H1 (cell line): Measurements from ENCODE around the gene PTEN. TPM values are rescaled to one million over a fixed set of nuclear protein-coding genes. Genes with fewer than 3 reads are reported as not detected.

Experiments
- CTCF ChIA-PET: fragments of 300-600 bp; sonication (Branson Sonifier 250); formaldehyde crosslinking; loops from one replicate; lab custom pipeline; 2021; ENCODE audit not compliant: partially characterized antibody; lab: Charles Lee
- POLR2A ChIA-PET: fragments of 300-600 bp; sonication (Branson Sonifier 250); formaldehyde crosslinking; loops from one replicate; lab custom pipeline; 2021; ENCODE audit warnings: inconsistent platforms; ENCODE audit not compliant: partially characterized antibody; lab: Charles Lee
- DNase-seq, 2 experiments: peaks; one replicate each; pipeline versions ENCODE4 v3.0.0 to v3.0.0-alpha.2; 2010 to 2022; ENCODE audit warnings: low spot score in 2 of 2, low read depth in 1 of 2, mixed read lengths in 1 of 2
- FAIRE-seq: peaks from 2 replicates; lab custom pipeline; 2011; peaks lifted over from hg19 to GRCh38; lab: Jason Lieb, UNC
- H2AFZ ChIP-seq: 2 replicates; pipeline ENCODE4 v1.8.1; 2012; ENCODE audit warnings: low read length, inconsistent platforms
- H2AK5ac ChIP-seq: 2 replicates; pipeline ENCODE4 v1.6.1; 2013; ENCODE audit warnings: low read depth, low read length
- H2BK120ac ChIP-seq: replicated peaks from 2 replicates; pipeline ENCODE3; 2013; ENCODE audit warnings: low read depth, low read length, inconsistent platforms
- H2BK12ac ChIP-seq: 2 replicates; pipeline ENCODE4 v1.6.1; 2013; ENCODE audit warnings: low read depth, low read length
- H2BK15ac ChIP-seq: 2 replicates; pipeline ENCODE4 v1.6.1; 2013; ENCODE audit warnings: low read length
- H2BK20ac ChIP-seq: 2 replicates; pipeline ENCODE4 v1.6.1; 2013; ENCODE audit warnings: low read length
- H2BK5ac ChIP-seq: 2 replicates; pipeline ENCODE4 v1.6.1; 2013; ENCODE audit warnings: low read depth, low read length
- H3K14ac ChIP-seq: 2 replicates; pipeline ENCODE4 v1.6.1; 2013; ENCODE audit warnings: inconsistent platforms; ENCODE audit not compliant: insufficient read length
- H3K18ac ChIP-seq: 2 replicates; pipeline ENCODE4 v1.6.1; 2013; ENCODE audit warnings: low read length; ENCODE audit errors: extremely low read depth
- H3K23ac ChIP-seq: 2 replicates; pipeline ENCODE4 v1.6.1; 2013; ENCODE audit warnings: inconsistent platforms; ENCODE audit not compliant: insufficient read length
- H3K23me2 ChIP-seq: 2 replicates; pipeline ENCODE4 v1.6.1; 2013; ENCODE audit warnings: low read depth, low read length
- H3K27ac ChIP-seq: 2 replicates; pipeline ENCODE4 v1.6.1; 2011; ENCODE audit warnings: low read depth, low read length, inconsistent platforms
- H3K27me3 ChIP-seq, 4 experiments: replicated peaks in 1 of 4; 1 replicate in 1 of 4; 2 replicates in 3 of 4; pipeline versions ENCODE4 v1.6.1 to v1.8.1; 2011 to 2013; ENCODE audit warnings: low read length in 3 of 4, mild to moderate bottlenecking in 3 of 4, inconsistent platforms in 2 of 4, mixed read lengths in 2 of 4, moderate library complexity in 1 of 4; ENCODE audit not compliant: control insufficient read depth in 3 of 4, insufficient read depth in 3 of 4; ENCODE audit errors: extremely low read depth in 1 of 4
- H3K36me3 ChIP-seq, 4 experiments: 2 replicates each; pipeline versions ENCODE4 v1.6.1 to v1.8.1; 2011 to 2013; ENCODE audit warnings: mild to moderate bottlenecking in 4 of 4, low read length in 3 of 4, moderate library complexity in 2 of 4, control low read depth in 1 of 4, inconsistent platforms in 1 of 4; ENCODE audit not compliant: insufficient read depth in 4 of 4, control insufficient read depth in 2 of 4
- H3K4ac ChIP-seq: replicated peaks from 2 replicates; pipeline ENCODE3; 2013; ENCODE audit warnings: low read length, low read depth, mixed read lengths, inconsistent platforms; ENCODE audit not compliant: insufficient read length
- H3K4me1 ChIP-seq, 4 experiments: replicated peaks in 1 of 4; 1 replicate in 1 of 4; 2 replicates in 3 of 4; pipeline versions ENCODE4 v1.6.1 to v1.8.1; 2011 to 2013; ENCODE audit warnings: low read length in 3 of 4, inconsistent platforms in 2 of 4, mixed read lengths in 1 of 4; ENCODE audit not compliant: insufficient read depth in 4 of 4, control insufficient read depth in 3 of 4
- H3K4me2 ChIP-seq, 2 experiments: 2 replicates each; pipeline versions ENCODE4 v1.6.1 to v1.8.1; 2011 to 2013; ENCODE audit warnings: low read depth in 2 of 2, low read length in 2 of 2, control low read depth in 1 of 2, inconsistent platforms in 1 of 2, mild to moderate bottlenecking in 1 of 2; ENCODE audit not compliant: insufficient read depth in 1 of 2
- H3K4me3 ChIP-seq, 4 experiments: fragments of 200-600, 300-600 bp in 1 of 4; sonication (generic), shearing (Covaris generic), sonication (Bioruptor Twin) in 1 of 4; 2 replicates each; pipeline versions ENCODE4 v1.5.1 to v1.8.1; 2011 to 2016; ENCODE audit warnings: low read length in 4 of 4, low read depth in 3 of 4, control low read depth in 2 of 4, inconsistent platforms in 2 of 4, mild to moderate bottlenecking in 2 of 4, mixed read lengths in 1 of 4, moderate library complexity in 1 of 4; ENCODE audit not compliant: insufficient read depth in 2 of 4; ENCODE audit errors: extremely low read depth in 1 of 4
- H3K56ac ChIP-seq: replicated peaks from 2 replicates; pipeline ENCODE3; 2013; ENCODE audit warnings: low read depth, mild to moderate bottlenecking, mixed read lengths, low read length, inconsistent platforms; ENCODE audit not compliant: insufficient read length
- H3K79me1 ChIP-seq: 2 replicates; pipeline ENCODE4 v1.6.1; 2013; ENCODE audit warnings: low read depth, low read length, control low read depth
- H3K79me2 ChIP-seq, 2 experiments: 2 replicates each; pipeline versions ENCODE4 v1.6.1 to v1.8.1; 2012 to 2013; ENCODE audit warnings: low read length in 2 of 2, mild to moderate bottlenecking in 2 of 2, inconsistent platforms in 1 of 2; ENCODE audit not compliant: insufficient read depth in 2 of 2, control insufficient read depth in 1 of 2
- H3K9ac ChIP-seq, 4 experiments: replicated peaks in 1 of 4; 1 replicate in 1 of 4; 2 replicates in 3 of 4; pipeline versions ENCODE4 v1.6.1 to v1.8.1; 2011 to 2013; ENCODE audit warnings: low read depth in 3 of 4, low read length in 3 of 4, control low read depth in 2 of 4, mild to moderate bottlenecking in 2 of 4, moderate library complexity in 2 of 4, inconsistent platforms in 1 of 4; ENCODE audit errors: extremely low read depth in 1 of 4
- H3K9me3 ChIP-seq, 2 experiments: 2 replicates each; pipeline versions ENCODE4 v1.6.1 to v1.8.1; 2012 to 2013; ENCODE audit warnings: mild to moderate bottlenecking in 2 of 2, moderate library complexity in 2 of 2, control low read depth in 1 of 2, inconsistent platforms in 1 of 2, low read depth in 1 of 2, low read length in 1 of 2, mixed read lengths in 1 of 2; ENCODE audit not compliant: insufficient read depth in 2 of 2
- H4K20me1 ChIP-seq, 2 experiments: replicated peaks in 1 of 2; 2 replicates each; pipeline versions ENCODE3 to v1.8.1; 2011 to 2013; ENCODE audit warnings: inconsistent platforms in 2 of 2, low read length in 2 of 2, mild to moderate bottlenecking in 1 of 2; ENCODE audit not compliant: insufficient read depth in 2 of 2, control insufficient read depth in 1 of 2
- H4K5ac ChIP-seq: 2 replicates; pipeline ENCODE4 v1.6.1; 2013; ENCODE audit warnings: low read length, low read depth, mixed read lengths, inconsistent platforms; ENCODE audit not compliant: insufficient read length
- H4K8ac ChIP-seq: 2 replicates; pipeline ENCODE4 v1.8.0; 2013; ENCODE audit warnings: mild to moderate bottlenecking, moderate library complexity, low read length, inconsistent platforms; ENCODE audit not compliant: insufficient read depth; ENCODE audit errors: extremely low read depth
- H4K91ac ChIP-seq: replicated peaks from 2 replicates; pipeline ENCODE3; 2013; ENCODE audit warnings: low read length, mixed read lengths, inconsistent platforms; ENCODE audit not compliant: insufficient read length
- CTBP2 ChIP-seq: IDR thresholded peaks from 2 replicates; pipeline ENCODE4 v1.7.0; 2011; ENCODE audit warnings: borderline replicate concordance, mild to moderate bottlenecking, moderate library complexity, mixed read lengths, low read length; ENCODE audit not compliant: insufficient read depth, insufficient read length
- EGR1 ChIP-seq: IDR thresholded peaks from 2 replicates; pipeline ENCODE4 v1.6.1; 2011; ENCODE audit warnings: low read depth, low read length, borderline replicate concordance
- FOSL1 ChIP-seq: IDR thresholded peaks from 2 replicates; pipeline ENCODE4 v1.6.1; 2011; ENCODE audit warnings: mild to moderate bottlenecking, low read depth, low read length, moderate library complexity; ENCODE audit not compliant: insufficient read depth
- HDAC6 ChIP-seq: IDR thresholded peaks from one replicate; pipeline ENCODE4 v1.7.1; 2012; ENCODE audit warnings: low read depth, mild to moderate bottlenecking, inconsistent platforms, low read length, moderate library complexity
- JUN ChIP-seq: IDR thresholded peaks from 2 replicates; pipeline ENCODE4 v1.6.1; 2011; ENCODE audit warnings: low read depth, mild to moderate bottlenecking, improper control_type of control experiment, low read length
- POLR2A ChIP-seq, 2 experiments: IDR thresholded peaks; 1 replicate in 1 of 2; 2 replicates in 1 of 2; pipeline ENCODE4 v1.6.1; 2011; ENCODE audit warnings: low read depth in 2 of 2, low read length in 2 of 2, mild to moderate bottlenecking in 2 of 2; ENCODE audit errors: control extremely low read depth in 1 of 2
- RNF2 ChIP-seq: fragments of 200-900, 300-1000 bp; sonication (generic); IDR thresholded peaks from 2 replicates; pipeline ENCODE4 v1.7.1; 2016; ENCODE audit warnings: borderline replicate concordance, low read depth, mild to moderate bottlenecking, antibody characterized with exemption, low read length; ENCODE audit not compliant: poor library complexity, severe bottlenecking; ENCODE audit errors: missing control alignments
- SIN3A ChIP-seq, 2 experiments: IDR thresholded peaks in 1 of 2; conservative IDR thresholded peaks in 1 of 2; 2 replicates each; pipeline ENCODE4 v1.6.1; 2011 to 2012; ENCODE audit warnings: low read length in 2 of 2, improper control_type of control experiment in 1 of 2, low read depth in 1 of 2, mild to moderate bottlenecking in 1 of 2
- SIX5 ChIP-seq: IDR thresholded peaks from 2 replicates; pipeline ENCODE4 v1.6.1; 2011; ENCODE audit warnings: mild to moderate bottlenecking, low read depth, low read length
- TBP ChIP-seq: IDR thresholded peaks from 2 replicates; pipeline ENCODE4 v1.6.1; 2011; ENCODE audit warnings: low read depth, low read length, improper control_type of control experiment
- polyA plus RNA-seq, 7 experiments: library from polyadenylated mRNA; depleted of rRNA in 3 of 7; stranded (reverse) in 5 of 7; unstranded in 2 of 7; fragments of >200 nt in 5 of 7; fragments of 200-250 nt in 2 of 7; gene quantifications; 1 replicate in 5 of 7; 2 replicates in 1 of 7; 4 replicates in 1 of 7; pipeline versions ENCODE4 v1.2.1 to v1.2.3, GENCODE V29; 2011 to 2013; ENCODE audit warnings: missing spikeins in 2 of 7, mixed read lengths in 2 of 7
- total RNA-seq: library from RNA; stranded (reverse); fragmentation: NEBNext Ultra II Directional; extraction: Animal tissue kit (Norgen Biotek cat#: 25700); gene quantifications from 2 replicates; pipeline ENCODE4 v1.2.1, GENCODE V29; 2021

Gene PTEN
- total and polyA plus RNA-seq, 2 of the 8 experiments (the other 6 are each of a cell fraction or from before 2014, with no cell fraction given), result 6.3 to 48.7 TPM

- Histone ChIP-seq H2BK12ac (no peak overlapping the region), H3K18ac (no peak overlapping the region), H3K9ac (no peak overlapping the region), H3K4me3 (no peak overlapping the region), H4K5ac (no peak overlapping the region)
- CTCF ChIA-PET, result interaction anchor here (1.0 to 3.1 kb wide), 2 partner anchors 10 to 268 kb away, joined by 3 to 15 read pairs; no protein-coding TSS in a partner anchor
- TF ChIP-seq RNF2 (no peak), POLR2A (IDR thresholded peaks at IDR 0.05; ENCODE audit: control extremely low read depth in 1 of 2, low read depth in 2 of 2, low read length in 2 of 2) (no peak), HDAC6 (no peak), EGR1 (no peak), SIN3A (conservative IDR thresholded peaks at IDR 0.05 in 1 of 2, IDR thresholded peaks at IDR 0.05 in 1 of 2; ENCODE audit: low read depth in 1 of 2, low read length in 2 of 2) (no peak), FOSL1 (no peak), TBP (no peak), JUN (no peak), CTBP2 (no peak), SIX5 (no peak)
- TF ChIP-seq, all 59 proteins: peak for 0
- H4K91ac ChIP-seq, result no peak overlapping the region
- no peaks in the 10 kb centered on the region for H3K4me1 ChIP-seq
- H3K79me2 ChIP-seq, result no peaks in the 10 kb centered on the region
- H2BK5ac ChIP-seq, result no peak overlapping the region
- H3K9me3 ChIP-seq, result no peaks in the 10 kb centered on the region
- H3K4me2 ChIP-seq, result no peak overlapping the region
- H3K79me1 ChIP-seq, result no peaks in the 10 kb centered on the region
- no peak overlapping the region for H2BK120ac ChIP-seq
- FAIRE-seq, result no peak
- no peak overlapping the region for H3K4ac ChIP-seq
- no peak overlapping the region for H2AK5ac ChIP-seq
- H3K23me2 ChIP-seq, result no peaks in the 10 kb centered on the region
- no peaks in the 10 kb centered on the region for H3K36me3 ChIP-seq
- no peak overlapping the region for H3K23ac ChIP-seq
- H4K8ac ChIP-seq, result no peak overlapping the region
- no peak overlapping the region for H2BK15ac ChIP-seq
- POLR2A ChIA-PET, result interaction anchor here (2.4 kb wide), 1 partner anchor 16 kb away, joined by 7 read pairs; no protein-coding TSS in a partner anchor
- no peak overlapping the region for H3K27ac ChIP-seq
- H3K56ac ChIP-seq, result no peak overlapping the region
- H3K27me3 ChIP-seq, result no peaks in the 10 kb centered on the region
- no peak overlapping the region for H2AFZ ChIP-seq
- no peak overlapping the region for H2BK20ac ChIP-seq
- no peak for DNase-seq
- no peak overlapping the region for H3K14ac ChIP-seq
- H4K20me1 ChIP-seq, result no peaks in the 10 kb centered on the region
These were observed 14.4 kb upstream of the PTEN start for GRCh38 chr10:87849001-87849400.
